Measurements from ENCODE around the gene RASL10B.

- TF ChIP-seq CTCF (IDR thresholded peaks at IDR 0.05) (no peak), POLR2A (IDR thresholded peaks at IDR 0.05; ENCODE audit: low read depth) (no peak)
Observed at GRCh38 chr17:35700150-35700549, 31.3 kb upstream of the RASL10B start.
